Iris pigment epithelial cell (primary cell): ENCODE results near the gene RBP5.

ENCODE experiments used
- DNase-seq: peaks from one replicate; pipeline ENCODE4 v3.0.0-alpha.2; 2011; ENCODE audit warnings: low read depth

RBP5 gene

GRCh38 chr12:7128681-7129286 is at the start of gene RBP5:
Gene RBP5, minus strand, starts transcription at chr12:7128889. Its CDS starts 114 bp downstream, at chr12:7128775.
- no peak for DNase-seq

- DNase-seq = no peak
Observed at GRCh38 chr12:7178481-7178880, 49.8 kb upstream of the RBP5 start.

- no peak for DNase-seq
Observed at GRCh38 chr12:7176595-7176994, 47.9 kb upstream of the RBP5 start.

GRCh38 chr12:7175493-7175892 is 46.8 kb upstream of the RBP5 start:
- DNase-seq = peak; percentile 63

GRCh38 chr12:7171854-7172253 is 43.2 kb upstream of the RBP5 start:
- no peak for DNase-seq

- no peak for DNase-seq
Observed at GRCh38 chr12:7169951-7170350, 41.3 kb upstream of the RBP5 start.

GRCh38 chr12:7162691-7163114 is 34.0 kb upstream of the RBP5 start:
- DNase-seq = peak; percentile 28

GRCh38 chr12:7161811-7162210 is 33.1 kb upstream of the RBP5 start:
- peak; percentile 15 for DNase-seq

GRCh38 chr12:7161327-7161726 is 32.6 kb upstream of the RBP5 start:
- DNase-seq = no peak

- no peak for DNase-seq
Observed at GRCh38 chr12:7160183-7160582, 31.5 kb upstream of the RBP5 start.

GRCh38 chr12:7158781-7159609 is 30.3 kb upstream of the RBP5 start:
- DNase-seq = no peak

GRCh38 chr12:7157391-7157790 is 28.7 kb upstream of the RBP5 start:
- DNase-seq = no peak

- DNase-seq = no peak
Observed at GRCh38 chr12:7156259-7157197, 27.8 kb upstream of the RBP5 start.

GRCh38 chr12:7155471-7156034 is 26.9 kb upstream of the RBP5 start:
- DNase-seq = no peak

- DNase-seq = no peak
Observed at GRCh38 chr12:7154901-7155470, 26.3 kb upstream of the RBP5 start.

- DNase-seq = no peak
Observed at GRCh38 chr12:7154042-7154441, 25.4 kb upstream of the RBP5 start.

- DNase-seq = no peak
Observed at GRCh38 chr12:7152818-7153217, 24.1 kb upstream of the RBP5 start.

- DNase-seq = no peak
Observed at GRCh38 chr12:7151532-7151931, 22.8 kb upstream of the RBP5 start.

- DNase-seq = no peak
Observed at GRCh38 chr12:7150841-7151240, 22.2 kb upstream of the RBP5 start.

- no peak for DNase-seq
Observed at GRCh38 chr12:7150356-7150755, 21.7 kb upstream of the RBP5 start.

GRCh38 chr12:7146906-7147305 is 18.2 kb upstream of the RBP5 start:
- no peak for DNase-seq

- no peak for DNase-seq
Observed at GRCh38 chr12:7146228-7146627, 17.5 kb upstream of the RBP5 start.
